ELR (cell line): ENCODE measurements around the gene ATG101.
A peak's percentile ranks its signal among the peaks of the same experiment; 100 is the strongest.

Source experiments
- DNase-seq: peaks from one replicate; pipeline ENCODE4 v3.0.0-alpha.2; 2015; ENCODE audit warnings: low read depth

Gene ATG101

DNA sequence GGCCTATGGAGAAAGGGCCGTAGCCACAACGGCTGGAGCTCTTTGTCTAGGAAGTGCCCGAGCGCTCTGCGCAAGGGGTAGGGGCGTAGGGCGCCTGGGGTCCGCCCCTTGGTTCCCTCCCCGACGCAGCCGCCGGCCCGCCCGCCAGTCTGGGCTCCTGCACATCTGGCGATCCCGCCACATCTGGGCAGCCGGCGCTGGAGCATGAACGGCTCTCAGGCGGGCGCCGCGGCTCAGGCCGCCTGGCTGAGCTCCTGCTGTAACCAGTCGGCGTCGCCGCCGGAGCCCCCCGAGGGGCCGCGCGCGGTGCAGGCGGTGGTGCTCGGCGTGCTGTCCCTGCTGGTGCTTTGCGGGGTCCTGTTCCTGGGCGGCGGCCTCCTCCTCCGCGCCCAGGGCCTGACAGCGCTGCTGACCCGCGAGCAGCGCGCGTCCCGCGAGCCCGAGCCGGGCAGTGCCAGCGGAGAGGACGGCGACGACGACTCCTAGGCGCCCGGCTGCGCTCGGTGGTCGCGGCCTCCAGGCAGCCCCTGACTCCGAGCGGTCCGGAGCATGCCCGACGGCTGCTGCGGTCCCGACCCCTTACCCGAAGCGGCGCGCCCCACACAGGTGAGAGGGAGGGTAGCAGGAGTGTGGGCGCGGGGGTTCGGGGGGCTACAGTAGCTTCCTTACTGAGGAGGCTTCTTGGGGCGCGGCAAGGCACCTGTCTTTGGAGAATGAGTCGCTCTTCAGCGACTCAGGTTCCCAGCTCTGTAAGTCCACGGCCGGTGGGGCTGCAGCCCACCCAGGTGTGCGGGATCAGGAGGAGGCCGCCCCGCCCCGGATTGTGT is 10.0 kb downstream of the ATG101 start, which contains the start of gene SMIM41:
Gene SMIM41, plus strand, starts transcription at position 129 of the 827 bp plus-strand sequence. Its CDS starts 76 bp downstream, at position 205.
- no peak for DNase-seq

DNA sequence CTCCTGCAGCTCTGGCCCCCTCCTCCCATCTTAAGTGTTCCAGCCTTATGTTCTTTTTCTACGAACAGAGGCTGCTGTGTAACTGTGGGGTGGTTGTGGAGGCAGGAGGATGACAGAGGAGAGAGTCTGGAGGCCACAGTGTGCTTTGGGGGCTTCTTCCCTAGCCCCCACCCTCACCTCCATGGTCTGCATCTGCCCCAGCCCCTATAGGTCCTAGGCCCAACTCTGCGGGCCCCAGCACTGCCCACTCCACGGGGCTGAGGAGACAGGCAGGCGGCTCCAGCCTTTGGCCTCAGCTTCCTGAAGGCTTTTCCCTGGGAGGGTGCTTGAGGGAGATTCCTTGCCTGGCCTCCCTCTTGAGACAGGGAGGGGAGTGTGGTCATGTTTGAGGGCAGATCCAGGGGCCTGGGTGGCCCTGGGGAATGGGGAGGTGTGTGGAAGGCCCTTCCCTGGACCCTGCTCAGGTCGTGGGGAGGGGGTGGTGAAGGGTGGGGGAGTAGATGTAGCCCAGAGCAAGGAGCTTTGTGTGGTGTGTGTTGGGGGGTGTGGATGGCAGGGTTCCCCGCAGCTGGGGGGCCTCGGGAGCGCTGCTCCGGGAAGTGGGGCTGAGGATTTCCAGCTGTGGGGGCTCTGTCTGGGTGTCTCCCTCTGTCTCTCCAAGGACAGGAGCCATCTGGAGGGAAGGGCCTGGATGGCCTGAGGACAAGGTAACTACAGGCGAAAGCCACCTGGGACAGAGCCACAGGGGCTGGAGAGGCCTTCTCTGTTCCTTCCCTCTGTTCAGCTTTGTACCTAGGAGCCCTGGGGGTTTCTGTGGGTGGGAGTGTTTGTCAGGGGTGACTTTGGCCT is 10.8 kb downstream of the ATG101 start:
- DNase-seq, result no peak

DNA sequence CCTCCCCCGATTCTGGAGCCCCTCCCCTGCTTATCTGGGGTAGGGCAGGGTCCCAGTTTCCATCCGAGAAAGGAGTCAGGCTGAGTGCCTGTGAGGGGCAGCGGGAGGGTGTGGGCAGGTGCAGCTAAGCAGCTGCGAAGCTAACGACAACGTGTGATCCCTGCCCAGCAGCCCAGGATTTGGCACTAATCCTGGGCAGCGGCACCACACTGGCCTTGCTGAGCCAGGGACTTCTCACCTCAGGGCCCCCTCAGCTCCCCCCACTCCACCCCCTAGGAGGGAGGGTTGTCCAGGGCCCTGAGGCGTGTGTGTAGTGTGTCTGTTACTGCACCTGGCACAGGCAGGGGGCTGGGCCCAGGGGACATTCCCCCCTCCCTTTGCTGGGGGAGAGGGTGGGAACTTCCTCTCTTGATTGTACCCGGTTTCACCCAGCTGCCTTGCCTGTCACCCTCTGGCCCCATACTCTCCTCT is 11.5 kb downstream of the ATG101 start:
- no peak for DNase-seq

DNA sequence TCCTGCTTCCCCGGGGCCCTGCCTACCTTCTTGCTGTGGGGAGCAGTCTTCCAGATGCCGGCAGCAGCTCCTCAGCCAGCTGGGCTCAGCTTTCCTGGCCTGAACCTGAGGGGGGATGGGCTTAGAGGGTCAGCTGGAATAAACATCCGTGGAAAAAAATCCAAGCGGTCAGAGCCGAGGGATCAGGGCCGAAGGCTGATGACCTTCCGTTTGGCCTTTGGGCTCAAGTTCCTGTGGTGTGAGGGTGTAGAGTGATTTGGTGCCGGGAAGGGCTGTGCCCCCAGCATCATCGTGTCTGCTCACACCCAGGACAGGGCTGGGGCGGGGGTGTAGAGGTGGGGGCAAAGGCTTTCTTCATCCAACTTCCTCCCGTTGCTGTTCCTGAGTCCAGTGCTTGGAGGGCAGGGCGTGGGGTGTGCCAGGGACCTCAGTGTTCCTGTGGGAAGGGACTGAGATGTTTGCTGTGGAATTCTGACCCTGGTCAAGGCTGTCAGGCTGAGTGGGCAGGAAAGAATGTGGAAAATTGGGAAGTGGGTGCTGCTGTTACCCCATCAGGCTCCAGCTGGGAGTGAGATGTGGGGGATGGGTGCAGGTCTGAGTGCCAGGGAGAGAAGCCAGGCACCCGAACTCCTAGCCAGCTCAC is 12.4 kb downstream of the ATG101 start:
- peak; percentile 28 for DNase-seq

DNA sequence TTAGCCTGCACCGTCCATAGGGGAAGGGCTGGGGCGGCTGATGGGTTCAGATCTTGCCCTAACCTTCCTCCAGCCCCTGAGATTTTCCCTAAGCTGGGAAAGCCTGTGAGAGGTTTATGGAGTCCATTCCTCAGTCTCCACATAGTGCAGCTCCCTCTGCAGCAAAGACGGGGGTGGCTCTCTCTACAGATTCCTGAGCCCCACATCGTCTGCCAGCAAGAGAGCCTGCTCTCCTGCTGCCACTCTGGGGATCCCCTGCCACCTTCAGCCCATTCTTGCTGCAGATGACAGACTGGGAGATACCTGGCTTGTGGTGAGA is 12.8 kb downstream of the ATG101 start:
- no peak for DNase-seq

DNA sequence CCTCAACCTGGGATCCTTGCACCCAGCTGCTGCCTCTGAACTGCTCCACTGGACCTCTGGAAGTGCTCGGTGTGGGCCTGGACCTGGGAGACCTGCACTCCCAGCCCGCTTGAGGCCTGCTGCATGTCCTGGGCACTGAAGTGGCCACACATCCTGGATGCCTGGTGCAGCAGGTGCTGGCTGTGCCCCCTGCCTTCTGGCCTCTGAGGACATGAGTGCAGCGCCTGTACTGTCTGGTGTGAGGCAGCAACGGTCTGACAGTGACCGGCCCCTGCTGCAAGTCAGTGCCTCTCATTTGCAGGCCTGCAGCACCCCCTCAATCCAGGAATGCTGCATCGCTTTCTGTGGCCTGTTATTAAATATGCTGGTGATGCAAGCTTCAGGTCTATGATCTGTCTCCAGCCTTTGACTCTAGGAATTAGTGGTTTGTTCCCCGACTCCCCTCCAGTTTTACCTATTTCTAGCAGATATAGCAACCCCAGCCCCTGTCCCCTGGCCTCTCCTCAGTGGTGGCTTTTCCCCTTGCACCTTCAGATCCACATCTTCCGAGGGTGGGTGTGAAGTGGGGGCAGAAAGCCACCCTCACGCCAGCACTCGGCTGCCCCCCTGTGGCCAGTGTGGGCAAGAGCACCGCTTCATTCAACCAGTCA is 13.3 kb downstream of the ATG101 start:
- DNase-seq, result peak; percentile 69

DNA sequence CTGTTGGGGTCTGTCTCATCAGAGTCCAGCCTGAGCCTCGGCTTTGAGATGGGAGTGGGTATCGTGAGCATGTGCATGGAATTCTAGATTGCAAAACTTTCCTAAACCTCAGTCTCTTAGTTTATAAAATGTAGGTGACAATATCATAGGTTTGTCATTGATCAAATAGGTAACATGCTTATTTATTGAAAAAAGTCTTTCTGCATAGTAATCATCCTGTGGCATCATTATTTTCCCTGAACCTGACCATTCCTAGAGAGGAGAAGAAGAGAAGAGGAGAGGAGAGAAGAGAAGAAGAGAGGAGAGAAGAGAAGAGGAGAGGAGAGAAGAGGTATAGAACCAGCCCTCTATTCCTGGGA is 13.8 kb downstream of the ATG101 start:
- DNase-seq, result no peak

DNA sequence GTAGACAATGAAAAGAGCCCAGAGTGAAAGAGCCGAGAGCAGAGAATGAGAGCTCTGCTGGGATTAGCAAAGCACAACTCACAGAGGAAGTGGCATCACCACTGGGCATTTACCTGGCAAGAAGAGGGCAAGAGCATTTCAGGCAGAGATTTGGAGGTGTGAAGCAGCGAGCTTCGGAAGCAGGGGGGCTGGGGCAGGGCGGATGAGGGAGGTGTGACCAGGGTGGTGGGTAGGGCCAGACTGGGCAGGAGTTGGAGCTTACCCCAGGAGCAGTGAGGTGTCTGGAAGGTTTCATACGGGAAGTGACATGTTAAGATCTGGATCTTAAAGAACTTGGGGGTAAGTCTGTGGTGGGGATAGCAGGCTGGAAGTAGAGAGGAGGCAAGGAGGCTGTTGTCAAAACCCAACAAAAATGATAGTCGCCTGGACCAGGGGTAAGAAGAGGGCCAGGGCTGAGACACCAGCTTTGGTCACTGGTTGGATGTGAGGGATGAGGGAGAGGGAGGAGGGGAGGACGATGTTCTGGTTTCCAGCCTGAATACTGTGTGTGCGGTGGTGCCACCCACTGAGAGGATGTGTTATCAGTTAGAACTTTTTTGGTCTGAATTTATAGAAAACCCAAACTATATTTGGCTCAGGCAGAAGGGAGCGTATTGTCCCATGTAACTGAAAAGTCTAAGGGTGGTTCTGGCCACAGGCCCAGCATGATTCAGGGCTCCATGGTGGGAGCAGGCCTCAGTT is 14.9 kb downstream of the ATG101 start:
- no peak for DNase-seq

DNA sequence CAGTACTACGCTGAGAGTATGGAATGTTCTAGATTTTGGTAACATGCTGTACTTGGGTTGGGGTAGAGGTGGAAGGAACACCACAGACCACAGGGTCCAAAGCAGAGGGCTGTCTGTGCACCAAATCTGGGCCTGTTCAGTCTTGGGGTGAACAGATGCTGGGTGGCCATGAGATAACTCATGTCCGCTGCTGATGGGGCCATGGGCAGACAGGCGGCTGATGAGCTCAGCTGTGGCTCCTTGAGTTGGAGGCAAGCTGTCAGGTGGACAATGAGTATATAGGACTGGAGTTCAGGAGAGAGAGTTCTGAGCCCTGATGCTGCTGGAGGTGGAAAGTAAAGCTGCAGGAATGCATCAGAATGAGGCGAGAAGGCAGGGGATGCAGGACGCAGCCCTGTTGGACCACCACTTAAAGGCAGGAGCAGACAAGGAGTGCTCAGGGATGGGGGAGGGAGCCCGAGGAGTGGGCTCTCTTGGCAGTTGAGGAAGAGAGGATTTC is 16.0 kb downstream of the ATG101 start:
- no peak for DNase-seq

DNA sequence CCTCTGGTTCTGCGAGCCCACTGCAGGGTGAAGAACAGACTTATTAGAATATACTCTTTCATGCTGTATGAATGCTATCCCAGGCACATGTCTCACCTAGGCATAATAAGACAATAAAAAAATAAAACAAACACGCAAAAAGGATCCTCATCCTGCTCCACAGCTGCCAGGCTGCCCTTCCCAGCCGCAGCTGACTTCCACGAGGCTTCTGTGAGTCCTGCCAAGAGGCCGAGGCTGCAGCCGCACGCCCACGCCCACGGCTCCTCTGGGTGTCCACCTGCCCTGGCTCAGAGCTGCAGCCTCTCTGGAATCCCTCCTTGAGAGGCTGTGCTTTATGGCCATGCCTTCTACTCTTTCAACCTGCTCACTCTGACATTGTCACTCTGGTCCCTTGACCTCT is 16.6 kb downstream of the ATG101 start:
- DNase-seq, result no peak

DNA sequence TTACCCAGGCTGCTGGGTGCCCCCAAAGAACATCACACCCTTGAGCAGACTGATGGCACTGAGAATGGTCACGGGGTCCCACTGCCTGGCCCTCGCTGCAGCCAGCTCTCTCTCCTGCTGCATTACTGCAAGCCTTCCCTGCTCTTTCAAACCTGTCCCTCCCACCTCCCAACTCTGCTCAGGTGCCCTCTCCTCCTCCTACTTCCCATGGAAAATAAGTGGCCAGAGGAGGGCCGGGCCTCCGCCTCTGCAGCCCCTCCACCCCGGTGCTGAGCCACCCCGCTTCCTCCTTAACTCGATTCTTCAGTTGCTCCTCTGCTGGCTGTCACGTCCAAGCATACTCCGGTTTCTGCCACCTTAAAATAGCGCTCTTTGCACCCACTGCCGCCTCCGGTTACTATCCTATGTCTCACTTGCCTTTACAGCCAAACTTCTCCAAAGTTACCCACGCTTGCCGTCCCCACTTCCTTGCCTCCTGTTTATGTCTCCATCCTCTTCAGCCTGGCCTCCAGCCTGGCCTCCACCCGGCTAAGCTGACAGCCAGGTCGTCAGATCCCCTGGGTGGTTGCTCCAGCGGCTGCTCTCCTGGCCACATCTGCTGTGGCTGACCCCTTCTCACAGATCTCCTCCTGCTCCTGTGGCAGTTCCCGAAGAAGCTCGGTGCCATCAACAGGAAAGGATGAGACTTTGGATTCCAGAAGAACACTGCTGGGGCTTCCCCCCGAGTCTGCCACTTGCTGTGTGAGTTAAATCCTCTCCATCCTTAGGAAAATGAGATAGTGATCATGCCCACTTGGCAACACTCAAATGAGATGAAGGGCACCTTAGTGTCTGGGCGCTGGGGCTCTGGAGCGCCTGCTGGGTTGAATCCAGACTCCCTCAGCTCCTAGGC is 17.4 kb downstream of the ATG101 start:
- no peak for DNase-seq

DNA sequence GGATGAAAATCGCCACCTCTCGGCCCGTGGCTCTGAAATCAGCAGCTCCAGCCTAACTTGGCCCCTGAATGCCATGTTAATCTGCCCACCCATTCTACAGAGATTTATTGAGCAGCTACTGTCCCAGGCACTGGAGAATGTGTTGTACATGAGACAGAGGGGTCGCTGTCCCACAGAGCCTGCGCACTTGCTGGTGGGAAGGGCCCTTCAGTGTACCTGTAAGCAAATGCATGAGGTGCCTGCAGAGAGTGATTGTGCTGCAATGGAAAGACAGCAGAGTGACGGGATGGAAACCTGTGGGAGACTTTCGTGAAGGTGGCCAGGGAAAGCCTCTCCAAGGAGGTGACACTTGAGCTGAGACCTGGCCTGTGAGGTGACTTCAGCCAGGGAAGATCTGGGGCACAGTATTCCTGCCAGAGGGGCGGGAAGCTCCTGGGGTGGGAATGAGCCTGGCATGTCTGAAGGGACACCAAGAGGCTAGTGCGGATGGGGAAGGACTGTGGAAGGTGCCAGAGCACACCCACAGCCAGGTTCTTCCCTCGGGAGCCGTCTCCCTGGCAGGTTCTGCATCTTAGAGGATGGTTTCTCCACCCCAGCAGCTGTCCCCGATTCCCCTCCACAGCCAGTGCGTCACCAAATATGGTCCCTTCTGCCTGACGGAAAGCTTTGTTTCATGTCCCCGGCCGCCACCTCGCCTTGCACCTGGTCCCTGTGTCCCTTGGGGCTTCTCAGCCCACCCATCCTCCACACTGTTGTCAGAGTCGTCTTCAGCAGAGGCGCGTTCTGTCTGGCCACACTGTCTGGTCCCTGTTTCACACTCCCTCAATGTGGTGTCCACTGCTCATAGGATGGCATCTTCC is 18.4 kb downstream of the ATG101 start:
- DNase-seq, result no peak

DNA sequence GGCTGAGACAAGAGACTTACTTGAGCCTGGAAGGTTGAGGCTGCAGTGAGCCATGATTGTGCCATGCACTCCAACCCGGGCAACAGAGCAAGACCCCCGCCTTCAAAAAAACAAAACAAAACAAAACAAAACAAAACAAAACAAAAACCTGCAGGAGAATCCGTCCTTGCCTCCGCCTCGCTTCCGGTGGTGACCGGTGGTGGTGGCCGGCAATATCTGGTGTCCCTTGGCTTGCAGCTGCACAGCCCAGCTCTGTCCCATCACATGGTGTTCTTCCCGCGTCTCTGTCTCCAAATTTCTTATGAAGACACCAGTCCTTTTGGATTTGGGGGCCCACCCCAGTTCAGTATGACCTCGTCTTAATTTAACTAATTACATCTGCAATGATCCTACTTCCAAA is 19.7 kb downstream of the ATG101 start:
- DNase-seq, result no peak

DNA sequence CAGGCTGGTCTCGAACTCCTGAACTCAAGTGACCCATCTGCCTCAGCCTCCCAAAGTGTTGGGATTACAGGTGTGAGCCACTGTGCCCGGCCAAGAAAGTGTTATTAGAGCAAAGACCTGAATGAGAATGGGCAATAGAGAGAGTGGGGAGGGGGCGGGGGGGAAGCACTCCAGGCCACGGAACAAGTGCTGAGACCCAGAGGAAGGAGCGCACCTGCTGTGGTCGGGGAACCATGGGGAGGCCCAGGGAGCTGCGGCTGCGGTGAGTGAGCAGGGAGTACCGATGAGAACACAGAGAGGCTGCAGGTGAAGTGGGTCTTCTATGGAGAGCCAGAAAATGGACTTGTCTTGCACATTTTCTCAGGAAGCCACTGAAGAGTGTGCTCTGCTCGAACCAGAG is 20.5 kb downstream of the ATG101 start:
- no peak for DNase-seq

DNA sequence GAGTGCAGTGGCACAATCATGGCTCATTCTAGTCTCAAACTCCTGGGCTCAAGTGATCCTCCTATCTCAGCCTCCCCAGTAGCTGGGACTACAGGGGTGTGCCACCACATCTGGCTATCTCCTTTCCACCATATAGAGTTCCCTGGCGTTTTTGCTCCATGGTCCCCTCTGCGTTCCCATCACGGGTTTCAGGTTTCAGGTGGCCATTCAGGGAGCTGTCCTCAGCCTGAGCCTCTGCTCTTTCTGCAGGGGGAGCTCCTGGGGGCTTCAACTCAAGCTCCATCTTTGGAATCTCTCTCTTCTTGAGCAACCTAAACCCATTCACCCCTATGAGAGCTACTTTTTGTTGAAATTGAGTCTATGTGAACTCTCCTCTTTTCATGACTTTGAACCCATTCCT is 21.3 kb downstream of the ATG101 start:
- no peak for DNase-seq

DNA sequence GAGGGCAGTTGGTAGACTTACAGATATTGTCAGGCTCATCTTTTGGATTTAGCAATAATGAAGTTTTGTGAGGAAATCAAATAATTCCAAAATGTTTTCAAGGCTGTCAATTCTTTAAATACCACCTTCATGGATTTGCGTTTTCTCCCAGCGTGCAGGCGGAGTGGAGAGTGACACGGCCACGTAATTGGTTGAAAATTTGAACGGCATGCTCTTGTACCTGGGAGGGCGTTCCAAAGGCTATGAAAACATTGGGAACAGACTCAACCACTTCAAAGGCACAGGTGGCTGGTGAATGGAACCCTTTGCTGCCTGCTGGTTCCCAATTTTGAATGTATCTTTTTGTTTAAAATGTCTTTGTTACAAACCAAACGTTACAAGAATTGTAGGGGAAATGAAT is 22.1 kb downstream of the ATG101 start:
- no peak for DNase-seq

DNA sequence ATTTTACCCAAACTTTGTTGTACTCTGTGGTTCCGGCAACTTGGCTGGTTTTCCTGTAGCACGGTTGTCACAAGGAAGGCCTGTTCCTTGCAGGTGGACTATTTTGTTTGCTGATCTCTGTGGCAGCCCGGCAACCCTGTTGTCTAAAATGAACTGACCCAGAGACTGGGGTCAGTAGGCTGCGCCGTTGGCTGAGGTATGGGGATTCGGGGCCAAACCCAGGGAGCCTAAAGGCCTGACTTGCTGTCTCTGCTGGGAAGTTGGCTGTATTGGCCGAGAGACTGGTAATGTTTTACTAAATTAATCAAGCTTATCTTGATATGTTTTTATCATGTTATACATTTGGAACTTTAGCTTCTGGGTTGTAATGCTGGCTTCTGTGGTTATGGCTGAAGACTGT is 23.6 kb downstream of the ATG101 start:
- no peak for DNase-seq

DNA sequence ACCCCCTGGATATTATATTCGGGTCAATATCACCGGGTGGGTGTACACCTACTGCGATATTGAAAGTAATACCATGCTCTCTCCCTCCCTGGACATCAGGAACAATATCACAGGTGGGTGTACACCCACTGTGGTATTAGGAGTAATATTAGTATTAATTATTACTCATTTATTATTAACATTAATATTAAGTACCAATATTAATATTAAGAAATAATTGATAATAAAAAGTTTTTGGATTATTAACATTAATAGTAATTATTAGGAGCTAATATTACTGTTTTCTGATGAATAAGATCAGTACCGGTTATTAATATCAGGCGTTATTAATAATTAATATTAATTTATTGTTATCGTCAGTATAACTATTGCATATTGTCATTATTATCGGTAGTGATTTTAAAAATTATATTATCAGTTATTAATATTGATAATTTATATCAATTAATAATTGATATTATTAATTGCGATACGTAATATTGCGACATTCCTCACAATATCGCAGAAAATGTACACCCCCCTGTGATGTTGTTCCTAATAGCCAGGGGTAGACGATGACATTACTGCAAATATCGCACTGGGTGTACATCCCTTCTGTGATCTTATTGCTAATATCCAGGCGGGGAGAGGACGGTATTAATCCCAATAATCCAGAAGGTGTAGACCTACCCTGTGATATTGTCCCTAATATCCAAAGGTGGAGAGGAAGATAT is 26.7 kb downstream of the ATG101 start:
- DNase-seq, result no peak
